Keratinocyte (primary cell): ENCODE measurements around the gene ANO9. TPM values are rescaled to one million over a fixed set of nuclear protein-coding genes. Genes with fewer than 3 reads are reported as not detected.

Experiments used
- DNase-seq: peaks from one replicate; pipeline ENCODE4 v3.0.0-alpha.2; 2011; ENCODE audit warnings: low read depth, missing footprints, low spot score
- FAIRE-seq: peaks from 2 replicates; lab custom pipeline; 2011; peaks lifted over from hg19 to GRCh38; lab: Jason Lieb, UNC
- H2AFZ ChIP-seq: 2 replicates; pipeline ENCODE4 v1.6.0; 2012; ENCODE audit warnings: low read length, control low read depth, inconsistent platforms; ENCODE audit not compliant: control insufficient read depth
- H3K27ac ChIP-seq: 2 replicates; pipeline ENCODE4 v1.5.1; 2011; ENCODE audit warnings: low read length; ENCODE audit not compliant: control insufficient read depth, insufficient read depth
- H3K27me3 ChIP-seq: 3 replicates; pipeline ENCODE4 v1.6.0; 2011; ENCODE audit warnings: low read length; ENCODE audit not compliant: control insufficient read depth, insufficient read depth; ENCODE audit errors: extremely low read depth
- H3K36me3 ChIP-seq, 2 experiments: 2 replicates in 1 of 2; 3 replicates in 1 of 2; pipeline ENCODE4 v1.5.1; 2011; ENCODE audit warnings: low read length in 2 of 2, mild to moderate bottlenecking in 1 of 2; ENCODE audit not compliant: control insufficient read depth in 2 of 2, insufficient read depth in 2 of 2; ENCODE audit errors: extremely low read depth in 1 of 2
- H3K4me1 ChIP-seq: 3 replicates; pipeline ENCODE4 v1.5.1; 2011; ENCODE audit warnings: low read length; ENCODE audit not compliant: control insufficient read depth, insufficient read depth; ENCODE audit errors: extremely low read depth
- H3K4me2 ChIP-seq: 3 replicates; pipeline ENCODE4 v1.6.0; 2011; ENCODE audit warnings: low read depth, low read length; ENCODE audit not compliant: control insufficient read depth, insufficient read depth; ENCODE audit errors: extremely low read depth
- H3K4me3 ChIP-seq, 3 experiments: fragments of 200-600 bp in 1 of 3; sonication (generic) in 1 of 3; 2 replicates in 2 of 3; 3 replicates in 1 of 3; pipeline ENCODE4 v1.5.1; 2011 to 2016; ENCODE audit warnings: low read length in 3 of 3, mild to moderate bottlenecking in 3 of 3, control low read depth in 2 of 3, inconsistent platforms in 1 of 3, low read depth in 1 of 3, mixed read lengths in 1 of 3, mixed run types in 1 of 3, moderate library complexity in 1 of 3; ENCODE audit not compliant: control insufficient read depth in 2 of 3, insufficient read depth in 2 of 3; ENCODE audit errors: extremely low read depth in 1 of 3
- H3K79me2 ChIP-seq: 2 replicates; pipeline ENCODE4 v1.6.0; 2012; ENCODE audit warnings: low read length; ENCODE audit not compliant: control insufficient read depth, insufficient read depth
- H3K9ac ChIP-seq: 3 replicates; pipeline ENCODE4 v1.6.0; 2011; ENCODE audit warnings: low read length; ENCODE audit not compliant: control insufficient read depth, insufficient read depth; ENCODE audit errors: extremely low read depth
- H3K9me1 ChIP-seq: 3 replicates; pipeline ENCODE4 v1.6.0; 2011; ENCODE audit warnings: low read length; ENCODE audit not compliant: control insufficient read depth, insufficient read depth; ENCODE audit errors: extremely low read depth
- H3K9me3 ChIP-seq: 2 replicates; pipeline ENCODE4 v1.5.1; 2012; ENCODE audit warnings: low read depth, low read length; ENCODE audit not compliant: control insufficient read depth
- H4K20me1 ChIP-seq: 3 replicates; pipeline ENCODE4 v1.6.0; 2011; ENCODE audit warnings: low read length; ENCODE audit not compliant: control insufficient read depth, insufficient read depth; ENCODE audit errors: extremely low read depth
- EZH2 ChIP-seq: IDR thresholded peaks from one replicate; pipeline ENCODE4 v1.6.1; 2012; ENCODE audit warnings: inconsistent platforms, mild to moderate bottlenecking, low read length, moderate library complexity
- dilution Hi-C: fragments of 300-500 bp; cut with MboI; formaldehyde crosslinking; loops from one replicate; pipeline ENCODE4 v1.7.0; 2020; ENCODE audit warnings: low sequenced_read_pairs; ENCODE audit not compliant: extremely low pct_ligation_motif_present
- polyA plus RNA-seq, 5 experiments: library from polyadenylated mRNA; depleted of rRNA in 3 of 5; stranded (reverse) in 3 of 5; stranded (forward) in 1 of 5; unstranded in 1 of 5; fragments of >200 nt; gene quantifications; 1 replicate in 1 of 5; 2 replicates in 3 of 5; 3 replicates in 1 of 5; pipeline versions ENCODE4 v1.2.1 to v1.2.3, GENCODE V29; 2011 to 2012; ENCODE audit warnings: missing spikeins in 2 of 5, low read depth in 1 of 5, low replicate concordance in 1 of 5
- TF ChIP-seq, protein P1 (sequence below), 3 experiments: IDR thresholded peaks in 1 of 3; conservative IDR thresholded peaks in 1 of 3; optimal IDR thresholded peaks in 1 of 3; 2 replicates in 2 of 3; 3 replicates in 1 of 3; pipeline versions ENCODE3 to v1.5.1; 2011; ENCODE audit warnings: low read length in 3 of 3, mild to moderate bottlenecking in 3 of 3, moderate library complexity in 2 of 3, control low read depth in 1 of 3, inconsistent platforms in 1 of 3; ENCODE audit not compliant: insufficient read depth in 2 of 3; ENCODE audit errors: extremely low read depth in 1 of 3

ANO9 gene
- polyA plus RNA-seq, 1 donor (not counting 4 experiments of a cell fraction or from before 2014, with no cell fraction given), result 16.1 TPM

- H3K4me1 ChIP-seq, result peaks cover 22% of the 10 kb centered on the region
- peak overlapping the region; percentile 89 for H3K9ac ChIP-seq
- no peaks in the 10 kb centered on the region for H3K9me3 ChIP-seq
- peak overlapping the region in 2 of 3 experiments; percentile 81 to 87 for H3K4me3 ChIP-seq
- no peak for DNase-seq
- dilution Hi-C loops, result no loop called here
- FAIRE-seq, result no peak
- H3K4me2 ChIP-seq, result peak overlapping the region; percentile 95
- H3K9me1 ChIP-seq, result no peaks in the 10 kb centered on the region
- no peaks in the 10 kb centered on the region for H4K20me1 ChIP-seq
- H2AFZ ChIP-seq, result no peak overlapping the region
- H3K36me3 ChIP-seq, result peaks cover 13 to 16% of the 10 kb centered on the region in 2 experiments
- peaks cover 61% of the 10 kb centered on the region for H3K79me2 ChIP-seq
- no peak overlapping the region for H3K27ac ChIP-seq
- TF ChIP-seq, protein P1, sequence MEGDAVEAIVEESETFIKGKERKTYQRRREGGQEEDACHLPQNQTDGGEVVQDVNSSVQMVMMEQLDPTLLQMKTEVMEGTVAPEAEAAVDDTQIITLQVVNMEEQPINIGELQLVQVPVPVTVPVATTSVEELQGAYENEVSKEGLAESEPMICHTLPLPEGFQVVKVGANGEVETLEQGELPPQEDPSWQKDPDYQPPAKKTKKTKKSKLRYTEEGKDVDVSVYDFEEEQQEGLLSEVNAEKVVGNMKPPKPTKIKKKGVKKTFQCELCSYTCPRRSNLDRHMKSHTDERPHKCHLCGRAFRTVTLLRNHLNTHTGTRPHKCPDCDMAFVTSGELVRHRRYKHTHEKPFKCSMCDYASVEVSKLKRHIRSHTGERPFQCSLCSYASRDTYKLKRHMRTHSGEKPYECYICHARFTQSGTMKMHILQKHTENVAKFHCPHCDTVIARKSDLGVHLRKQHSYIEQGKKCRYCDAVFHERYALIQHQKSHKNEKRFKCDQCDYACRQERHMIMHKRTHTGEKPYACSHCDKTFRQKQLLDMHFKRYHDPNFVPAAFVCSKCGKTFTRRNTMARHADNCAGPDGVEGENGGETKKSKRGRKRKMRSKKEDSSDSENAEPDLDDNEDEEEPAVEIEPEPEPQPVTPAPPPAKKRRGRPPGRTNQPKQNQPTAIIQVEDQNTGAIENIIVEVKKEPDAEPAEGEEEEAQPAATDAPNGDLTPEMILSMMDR (optimal IDR thresholded peaks at IDR 0.05 in 1 of 3, IDR thresholded peaks at IDR 0.05 in 1 of 3, conservative IDR thresholded peaks at IDR 0.05 in 1 of 3; ENCODE audit: extremely low read depth in 1 of 3, insufficient read depth in 2 of 3, low read length in 3 of 3), result no peak
- TF ChIP-seq EZH2, result no peak
- H3K27me3 ChIP-seq, result no peaks in the 10 kb centered on the region
Observed at GRCh38 chr11:451738-452137, 9.9 kb upstream of the ANO9 start.

DNA sequence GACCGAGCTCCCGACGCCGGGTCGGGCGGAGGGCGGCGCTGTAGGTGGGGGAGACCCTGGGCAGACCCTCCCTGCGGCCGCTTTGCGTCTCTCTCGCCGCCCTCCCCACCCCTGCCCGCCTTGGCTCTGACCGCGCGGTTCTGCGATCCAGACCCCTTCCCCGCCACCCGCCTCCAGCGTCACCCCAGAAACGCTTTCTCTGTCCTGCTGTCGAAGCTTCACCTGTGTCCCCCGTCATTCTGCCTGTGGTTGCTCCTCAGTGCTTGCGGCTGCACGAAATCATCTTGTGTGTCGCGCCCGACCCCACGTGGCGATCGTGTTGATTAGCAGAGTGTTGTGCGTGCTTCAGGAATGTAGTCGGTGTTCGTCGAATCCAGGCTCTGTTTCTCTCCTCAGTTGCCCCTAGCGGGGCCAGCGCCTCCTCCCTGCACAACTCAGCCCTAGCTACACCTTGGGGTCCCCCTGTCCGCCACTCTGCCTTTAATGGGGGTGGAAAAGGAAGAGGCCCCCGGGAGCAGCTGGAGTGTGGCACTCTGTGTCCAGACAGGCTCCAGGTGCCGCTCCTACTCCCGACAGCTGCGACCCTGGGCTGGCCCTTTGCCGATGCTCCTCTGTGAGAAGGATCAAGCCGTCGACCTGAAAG is 9.1 kb upstream of the ANO9 start:
- Histone ChIP-seq H2AFZ (peak overlapping the region; percentile 51), H3K4me3 (peak overlapping the region; percentile 81 to 87 (median 84)), H3K9ac (peak overlapping the region; percentile 89), H3K9me1 (no peaks in the 10 kb centered on the region), H3K27ac (peak overlapping the region; percentile 70), H3K79me2 (peaks cover 55% of the 10 kb centered on the region), H3K9me3 (no peaks in the 10 kb centered on the region), H3K36me3 (peaks cover 13 to 16% of the 10 kb centered on the region in 2 experiments), H4K20me1 (no peaks in the 10 kb centered on the region), H3K27me3 (no peaks in the 10 kb centered on the region), H3K4me1 (peaks cover 24% of the 10 kb centered on the region), H3K4me2 (peak overlapping the region; percentile 95)
- dilution Hi-C loops, result no loop called here
- no peak for TF ChIP-seq EZH2
- TF ChIP-seq, protein P1 (optimal IDR thresholded peaks at IDR 0.05 in 1 of 3, IDR thresholded peaks at IDR 0.05 in 1 of 3, conservative IDR thresholded peaks at IDR 0.05 in 1 of 3; ENCODE audit: extremely low read depth in 1 of 3, insufficient read depth in 2 of 3, low read length in 3 of 3), result peak in 2 of 3 experiments; percentile 44 to 79
- FAIRE-seq (peak; percentile 84), DNase-seq (no peak)
